A549 (cell line): Measurements from ENCODE around the gene LAGE3. TPM values are rescaled to one million over a fixed set of nuclear protein-coding genes. Genes with fewer than 3 reads are reported as not detected.

Source experiments
- ATAC-seq, 2 experiments: fragments of 200-7000 bp in 1 of 2; fragments of >200 bp in 1 of 2; cut with Nextera tagmentation in 1 of 2; cut with Tn5 transposase in 1 of 2; 3 replicates each; pipeline versions ENCODE4 v1.8.0 to v1.9.1; 2018 to 2020; ENCODE audit warnings: mild to moderate bottlenecking in 1 of 2, moderate library complexity in 1 of 2
- CTCF ChIA-PET: fragments of 300-600 bp; sonication (Branson Sonifier 250); formaldehyde crosslinking; extraction: SDS; loops from one replicate; lab custom pipeline; 2021; ENCODE audit warnings: antibody characterized with exemption, inconsistent platforms; lab: Yijun Ruan, JAX
- POLR2A ChIA-PET: fragments of 350-600 bp; formaldehyde crosslinking; extraction: SDS; loops from one replicate; lab custom pipeline; 2021; ENCODE audit warnings: antibody characterized with exemption, inconsistent platforms; lab: Yijun Ruan, JAX
- DNase-seq, 2 experiments: peaks; one replicate each; pipeline versions ENCODE4 v3.0.0 to v3.0.0-alpha.2; 2011 to 2016; ENCODE audit warnings: low read depth in 1 of 2, low spot score in 1 of 2
- FAIRE-seq: peaks from 2 replicates; lab custom pipeline; 2011; peaks lifted over from hg19 to GRCh38; lab: Jason Lieb, UNC
- H3K27ac ChIP-seq, 2 experiments: fragments of >200 bp; sonication (Bioruptor Twin); formaldehyde crosslinking; 3 replicates each; pipeline ENCODE4 v1.5.1; 2016 to 2017
- H3K4me1 ChIP-seq: fragments of >200 bp; sonication (Bioruptor Twin); formaldehyde crosslinking; 3 replicates; pipeline ENCODE4 v1.6.1; 2016
- H3K4me2 ChIP-seq: fragments of >200 bp; sonication (Bioruptor Twin); formaldehyde crosslinking; 3 replicates; pipeline ENCODE4 v1.6.1; 2016
- H3K4me3 ChIP-seq: fragments of >200 bp; sonication (Bioruptor Twin); formaldehyde crosslinking; 3 replicates; pipeline ENCODE4 v1.5.1; 2016
- H3K9me3 ChIP-seq: fragments of >200 bp; sonication (Bioruptor Twin); formaldehyde crosslinking; 3 replicates; pipeline ENCODE4 v1.6.1; 2016
- ATOH8 ChIP-seq: fragments of 250-450 bp; sonication (Bioruptor Pico); IDR thresholded peaks from 2 replicates; pipeline ENCODE4 v1.5.0; 2020; ENCODE audit warnings: low read depth, mild to moderate bottlenecking, moderate library complexity
- CBX8 ChIP-seq: fragments of 200-600 bp; sonication (generic); IDR thresholded peaks from 2 replicates; pipeline ENCODE4 v1.6.1; 2016
- CHD2 ChIP-seq: fragments of 150-350 bp; IDR thresholded peaks from 2 replicates; pipeline ENCODE4 v1.6.1; 2014; ENCODE audit warnings: low read length; ENCODE audit not compliant: partially characterized antibody
- CHD4 ChIP-seq: fragments of 200-600 bp; sonication (generic); IDR thresholded peaks from 2 replicates; pipeline ENCODE4 v1.6.1; 2016; ENCODE audit warnings: antibody characterized with exemption, mild to moderate bottlenecking, borderline replicate concordance
- EHF ChIP-seq: fragments of 250-450 bp; sonication (Bioruptor Pico); IDR thresholded peaks from 2 replicates; pipeline ENCODE4 v1.5.0; 2020; ENCODE audit warnings: mild to moderate bottlenecking
- FOSL2 ChIP-seq, 2 experiments: fragments of 450-650 bp in 1 of 2; fragments of >200 bp in 1 of 2; sonication (Bioruptor Twin) in 1 of 2; formaldehyde crosslinking; IDR thresholded peaks; 2 replicates each; pipeline versions ENCODE4 v1.5.0 to v1.6.1; 2016 to 2020; ENCODE audit warnings: mild to moderate bottlenecking in 1 of 2, moderate library complexity in 1 of 2
- GATA3 ChIP-seq: IDR thresholded peaks from 2 replicates; pipeline ENCODE4 v1.6.1; 2012; ENCODE audit warnings: borderline replicate concordance
- HDAC2 ChIP-seq: fragments of 200-600 bp; sonication (generic); IDR thresholded peaks from 2 replicates; pipeline ENCODE4 v1.6.1; 2016
- HEYL ChIP-seq: fragments of 250-450 bp; sonication (Bioruptor Pico); IDR thresholded peaks from 2 replicates; pipeline ENCODE4 v1.8.0; 2021; ENCODE audit warnings: mild to moderate bottlenecking, moderate library complexity
- HOXB13 ChIP-seq: fragments of 250-450 bp; sonication (Bioruptor Pico); IDR thresholded peaks from 2 replicates; pipeline ENCODE4 v1.5.0; 2020; ENCODE audit warnings: low read depth, mild to moderate bottlenecking, moderate library complexity
- MAFK ChIP-seq: fragments of 450-650 bp; IDR thresholded peaks from 2 replicates; pipeline ENCODE4 v1.6.1; 2014; ENCODE audit not compliant: partially characterized antibody
- MAZ ChIP-seq: fragments of 150-350 bp; IDR thresholded peaks from 2 replicates; pipeline ENCODE4 v1.6.1; 2014; ENCODE audit warnings: antibody characterized with exemption, low read depth, low read length, borderline replicate concordance
- NFE2L2 ChIP-seq: fragments of 150-350 bp; conservative IDR thresholded peaks from 2 replicates; pipeline ENCODE4 v1.6.1; 2014; ENCODE audit warnings: low read length
- NPAS2 ChIP-seq: fragments of 250-450 bp; sonication (Bioruptor Pico); IDR thresholded peaks from 2 replicates; pipeline ENCODE4 v1.8.0; 2022; ENCODE audit warnings: mild to moderate bottlenecking, moderate library complexity, borderline replicate concordance
- NR3C1 ChIP-seq: fragments of >200 bp; sonication (Bioruptor Twin); formaldehyde crosslinking; IDR thresholded peaks from 3 replicates; pipeline ENCODE4 v1.6.1; 2017
- POLR2A ChIP-seq: IDR thresholded peaks from 2 replicates; pipeline ENCODE4 v1.6.1; 2012; ENCODE audit warnings: mild to moderate bottlenecking, low read length
- RCOR1 ChIP-seq: fragments of 150-350 bp; IDR thresholded peaks from 2 replicates; pipeline ENCODE4 v1.6.1; 2014; ENCODE audit warnings: antibody characterized with exemption, low read length, low read depth
- SREBF2 ChIP-seq: fragments of 450-650 bp; IDR thresholded peaks from 2 replicates; pipeline ENCODE4 v1.6.1; 2014; ENCODE audit warnings: mild to moderate bottlenecking, moderate library complexity
- TFCP2L1 ChIP-seq: fragments of 250-450 bp; sonication (Bioruptor Pico); IDR thresholded peaks from 2 replicates; pipeline ENCODE4 v1.5.0; 2021; ENCODE audit warnings: mild to moderate bottlenecking
- TP53 ChIP-seq: fragments of 250-450 bp; sonication (Bioruptor Pico); IDR thresholded peaks from 2 replicates; pipeline ENCODE4 v1.5.0; 2021; ENCODE audit warnings: mild to moderate bottlenecking, moderate library complexity
- ZC3H11A ChIP-seq: fragments of 450-650 bp; IDR thresholded peaks from 2 replicates; pipeline ENCODE4 v1.6.1; 2014; ENCODE audit warnings: antibody characterized with exemption, mild to moderate bottlenecking
- WGBS: methylation state at CpG from one replicate; pipeline ENCODE4 v1.1.6; 2017; ENCODE audit errors: missing lambda C conversion rate; 5-methylcytosine and 5-hydroxymethylcytosine counted together
- polyA plus RNA-seq, 4 experiments: library from polyadenylated mRNA; depleted of rRNA in 3 of 4; stranded (reverse); fragments of >200 nt; fragmentation: RNase III in 1 of 4; extraction: RNeasy Plus Mini Kit Qiagen cat#74134 plus additional on column Dnase treatment in 1 of 4; gene quantifications; 2 replicates in 3 of 4; 3 replicates in 1 of 4; pipeline ENCODE4 v1.2.3, GENCODE V29; 2011 to 2017
- TF ChIP-seq, protein P1 (sequence below): fragments of >200 bp; sonication (Bioruptor Twin); formaldehyde crosslinking; IDR thresholded peaks from 3 replicates; pipeline ENCODE4 v1.5.1; 2016
- TF ChIP-seq, protein P2 (sequence below): IDR thresholded peaks from 2 replicates; pipeline ENCODE4 v1.6.1; 2012

The LAGE3 gene
- polyA plus RNA-seq, 2 of the 4 experiments (the other 2 are of a cell fraction), result 20.6 to 49.7 TPM

- FAIRE-seq (no peak), ATAC-seq (no peak), DNase-seq (no peak)
- WGBS, result 95% methylated on average over 12 of the region's 28 CpGs
- CTCF ChIA-PET, result no interaction called here
- H3K4me1 ChIP-seq, result no peaks in the 10 kb centered on the region
- no peak overlapping the region for H3K4me3 ChIP-seq
- no peaks in the 10 kb centered on the region for H3K9me3 ChIP-seq
- POLR2A ChIA-PET, result no interaction called here
- no peak overlapping the region for H3K27ac ChIP-seq
- TF ChIP-seq GATA3 (no peak), ATOH8 (CRISPR knock-in tag) (no peak)
- H3K4me2 ChIP-seq, result no peak overlapping the region
Observed at GRCh38 chrX:154464806-154465365, 14.2 kb downstream of the LAGE3 start.

DNA sequence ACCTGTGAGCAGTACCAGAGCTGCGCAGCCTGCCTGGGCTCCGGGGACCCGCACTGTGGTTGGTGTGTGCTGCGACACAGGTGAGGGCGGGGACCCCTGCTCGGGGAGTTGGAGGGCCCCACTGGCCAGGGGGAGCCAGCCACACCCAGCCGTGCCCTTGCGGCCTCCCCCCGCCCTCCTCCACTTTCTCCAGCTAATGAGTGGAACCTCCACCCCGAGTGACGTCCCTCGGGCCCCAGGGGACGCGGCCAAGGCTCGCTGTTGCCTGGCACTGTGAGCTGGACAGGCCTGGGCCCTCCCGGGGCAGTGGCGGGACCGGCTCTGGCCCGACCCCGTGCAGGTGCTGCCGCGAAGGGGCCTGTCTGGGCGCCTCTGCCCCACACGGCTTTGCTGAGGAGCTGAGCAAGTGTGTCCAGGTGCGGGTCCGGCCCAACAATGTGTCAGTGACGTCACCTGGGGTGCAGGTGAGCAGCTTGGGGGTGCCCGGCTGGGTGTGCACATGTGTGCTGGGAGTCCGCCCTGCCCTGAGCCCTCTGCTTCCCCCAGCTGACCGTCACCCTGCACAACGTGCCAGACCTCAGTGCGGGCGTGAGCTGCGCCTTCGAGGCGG is 15.4 kb downstream of the LAGE3 start:
- CTCF ChIA-PET, result no interaction called here
- WGBS, result 93% methylated on average over 3 of the region's 36 CpGs

GRCh38 chrX:154462396-154462795 is 16.7 kb downstream of the LAGE3 start:
- TF ChIP-seq NFE2L2 (no peak), RCOR1 (no peak), NPAS2 (CRISPR knock-in tag) (no peak), ZC3H11A (no peak), POLR2A (no peak), TP53 (no peak), HEYL (CRISPR knock-in tag) (no peak), CHD2 (no peak), EHF (no peak), TFCP2L1 (CRISPR knock-in tag) (no peak), HDAC2 (no peak), CBX8 (no peak), NR3C1 (no peak), MAZ (no peak), FOSL2 (IDR thresholded peaks at IDR 0.05) (no peak), FOSL2 (CRISPR knock-in tag; IDR thresholded peaks at IDR 0.05) (no peak), HOXB13 (CRISPR knock-in tag) (no peak)
- TF ChIP-seq, protein P1, sequence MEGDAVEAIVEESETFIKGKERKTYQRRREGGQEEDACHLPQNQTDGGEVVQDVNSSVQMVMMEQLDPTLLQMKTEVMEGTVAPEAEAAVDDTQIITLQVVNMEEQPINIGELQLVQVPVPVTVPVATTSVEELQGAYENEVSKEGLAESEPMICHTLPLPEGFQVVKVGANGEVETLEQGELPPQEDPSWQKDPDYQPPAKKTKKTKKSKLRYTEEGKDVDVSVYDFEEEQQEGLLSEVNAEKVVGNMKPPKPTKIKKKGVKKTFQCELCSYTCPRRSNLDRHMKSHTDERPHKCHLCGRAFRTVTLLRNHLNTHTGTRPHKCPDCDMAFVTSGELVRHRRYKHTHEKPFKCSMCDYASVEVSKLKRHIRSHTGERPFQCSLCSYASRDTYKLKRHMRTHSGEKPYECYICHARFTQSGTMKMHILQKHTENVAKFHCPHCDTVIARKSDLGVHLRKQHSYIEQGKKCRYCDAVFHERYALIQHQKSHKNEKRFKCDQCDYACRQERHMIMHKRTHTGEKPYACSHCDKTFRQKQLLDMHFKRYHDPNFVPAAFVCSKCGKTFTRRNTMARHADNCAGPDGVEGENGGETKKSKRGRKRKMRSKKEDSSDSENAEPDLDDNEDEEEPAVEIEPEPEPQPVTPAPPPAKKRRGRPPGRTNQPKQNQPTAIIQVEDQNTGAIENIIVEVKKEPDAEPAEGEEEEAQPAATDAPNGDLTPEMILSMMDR, result no peak
- DNase-seq (no peak), ATAC-seq (no peak), FAIRE-seq (no peak)
- 93% methylated on average over 3 of the region's 8 CpGs for WGBS
- H3K27ac ChIP-seq, result no peak overlapping the region
- H3K9me3 ChIP-seq, result no peaks in the 10 kb centered on the region
- peaks cover 11% of the 10 kb centered on the region for H3K4me1 ChIP-seq
- H3K4me3 ChIP-seq, result no peak overlapping the region
- POLR2A ChIA-PET, result no interaction called here
- H3K4me2 ChIP-seq, result no peak overlapping the region
- CTCF ChIA-PET, result interaction anchor here (1.3 kb wide), 1 partner anchor 89 kb away, joined by 3 read pairs; no protein-coding TSS in a partner anchor

More for the DNA sequence above, 15.4 kb downstream of the LAGE3 start:
- FAIRE-seq (no peak), DNase-seq (no peak), ATAC-seq (no peak)
- POLR2A ChIA-PET, result no interaction called here
- Histone ChIP-seq H3K27ac (no peak overlapping the region), H3K4me3 (no peak overlapping the region), H3K9me3 (no peaks in the 10 kb centered on the region), H3K4me2 (no peak overlapping the region), H3K4me1 (peaks cover 7% of the 10 kb centered on the region)
- no peak for TF ChIP-seq MAFK
- no peak for TF ChIP-seq CHD2
- TF ChIP-seq SREBF2, result no peak
- no peak for TF ChIP-seq CHD4
- no peak for TF ChIP-seq HDAC2
- TF ChIP-seq, protein P2, sequence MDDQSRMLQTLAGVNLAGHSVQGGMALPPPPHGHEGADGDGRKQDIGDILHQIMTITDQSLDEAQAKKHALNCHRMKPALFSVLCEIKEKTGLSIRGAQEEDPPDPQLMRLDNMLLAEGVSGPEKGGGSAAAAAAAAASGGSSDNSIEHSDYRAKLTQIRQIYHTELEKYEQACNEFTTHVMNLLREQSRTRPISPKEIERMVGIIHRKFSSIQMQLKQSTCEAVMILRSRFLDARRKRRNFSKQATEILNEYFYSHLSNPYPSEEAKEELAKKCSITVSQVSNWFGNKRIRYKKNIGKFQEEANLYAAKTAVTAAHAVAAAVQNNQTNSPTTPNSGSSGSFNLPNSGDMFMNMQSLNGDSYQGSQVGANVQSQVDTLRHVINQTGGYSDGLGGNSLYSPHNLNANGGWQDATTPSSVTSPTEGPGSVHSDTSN, result no peak
